ENCODE measurements around the gene SYT15.
"Not testable (repeated sequence)": the region's sequence is repeated elsewhere in the genome, so short reads cannot be mapped to it uniquely, and the experiment has no call there.

SYT15 gene

DNA sequence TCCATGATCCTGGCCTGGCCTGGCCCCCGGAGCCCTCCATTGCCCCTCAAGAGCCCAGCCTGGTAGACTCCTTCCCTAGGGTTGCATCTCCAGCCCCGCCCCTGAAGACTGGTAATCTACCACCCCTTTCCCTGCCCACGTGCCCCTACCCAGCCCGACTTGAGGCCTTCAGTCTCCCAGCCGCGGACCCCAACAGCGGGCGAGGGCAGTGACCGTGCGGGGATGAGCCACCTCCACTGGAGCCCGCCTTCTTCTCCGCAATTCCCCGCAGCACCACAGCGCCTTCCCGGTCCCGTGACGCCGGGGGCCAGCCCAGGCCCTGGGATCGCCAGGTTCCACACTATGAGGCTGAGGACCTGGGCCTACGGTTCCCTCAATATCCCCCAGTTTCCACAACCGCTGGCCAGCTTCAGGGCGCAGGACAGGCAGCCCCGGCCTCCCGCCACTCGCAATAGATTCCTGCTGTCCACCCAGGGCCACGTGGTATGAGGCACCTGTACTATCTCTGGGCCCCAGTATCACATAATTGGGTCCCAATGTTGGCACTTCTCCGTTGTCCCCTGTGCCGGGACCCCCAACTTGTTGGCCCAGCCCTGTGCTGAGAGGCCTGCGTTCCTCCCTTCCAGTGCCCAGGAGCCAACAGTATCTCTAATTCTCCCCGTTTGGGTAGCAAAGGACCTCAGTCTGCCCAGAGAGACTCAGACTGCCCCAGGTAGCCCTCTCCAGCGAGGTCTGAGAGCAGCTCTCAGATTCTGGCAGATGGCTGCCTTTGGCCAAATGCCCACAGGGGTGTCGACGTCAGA, 21.4 kb upstream of the SYT15 start:
- no peak for DNase-seq

DNA sequence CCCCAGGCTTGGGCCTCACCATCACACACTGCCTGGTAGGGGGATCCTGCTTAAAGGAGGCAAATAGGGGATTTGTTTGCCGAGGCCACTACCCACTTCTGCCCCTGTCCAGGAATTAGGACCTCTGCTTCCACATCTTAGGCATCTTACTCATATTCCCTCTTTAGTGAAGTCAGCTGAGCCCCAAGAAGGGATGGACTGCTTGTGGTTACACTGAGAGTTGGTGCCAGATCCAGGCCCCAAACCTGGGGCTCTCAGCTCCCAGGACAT, 20.9 kb upstream of the SYT15 start:
- DNase-seq = no peak

DNA sequence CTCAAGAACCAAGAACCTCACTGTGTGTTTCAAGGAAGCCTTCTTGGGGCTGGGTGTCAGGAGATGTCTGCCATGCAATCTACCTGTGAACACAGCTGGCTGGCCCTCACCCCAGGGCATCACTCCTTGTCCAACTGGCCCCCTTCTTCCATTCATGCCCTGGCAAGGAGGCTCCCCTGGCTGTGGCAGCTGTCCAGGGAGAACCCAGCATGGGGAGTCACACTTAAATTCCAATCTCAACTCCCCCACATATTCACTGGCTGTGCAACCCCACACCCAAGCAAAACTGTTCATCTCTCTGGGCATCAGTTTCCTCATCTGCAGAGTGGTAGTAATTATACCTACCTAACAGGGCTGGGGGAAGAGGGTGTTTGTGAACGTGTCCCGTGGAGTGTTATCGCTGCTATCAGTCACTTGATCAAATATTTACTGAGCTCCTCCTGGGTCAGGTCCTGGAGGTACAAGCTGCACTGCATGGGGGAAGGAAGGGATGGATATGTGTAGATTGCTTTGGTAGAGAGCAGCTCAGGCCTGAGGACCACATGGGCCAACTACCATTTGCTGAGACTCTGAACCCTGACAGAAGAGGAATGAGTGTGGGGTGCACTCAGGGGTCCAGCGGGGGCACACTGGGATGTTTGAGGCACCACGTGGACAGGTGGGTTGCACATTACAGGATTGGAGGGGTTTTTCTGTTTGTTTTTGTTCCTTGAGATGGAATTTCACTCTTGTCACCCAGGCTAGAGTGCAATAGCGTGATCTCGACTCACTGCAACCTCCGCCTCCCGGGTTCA, 20.3 kb upstream of the SYT15 start:
- no peak for DNase-seq

DNA sequence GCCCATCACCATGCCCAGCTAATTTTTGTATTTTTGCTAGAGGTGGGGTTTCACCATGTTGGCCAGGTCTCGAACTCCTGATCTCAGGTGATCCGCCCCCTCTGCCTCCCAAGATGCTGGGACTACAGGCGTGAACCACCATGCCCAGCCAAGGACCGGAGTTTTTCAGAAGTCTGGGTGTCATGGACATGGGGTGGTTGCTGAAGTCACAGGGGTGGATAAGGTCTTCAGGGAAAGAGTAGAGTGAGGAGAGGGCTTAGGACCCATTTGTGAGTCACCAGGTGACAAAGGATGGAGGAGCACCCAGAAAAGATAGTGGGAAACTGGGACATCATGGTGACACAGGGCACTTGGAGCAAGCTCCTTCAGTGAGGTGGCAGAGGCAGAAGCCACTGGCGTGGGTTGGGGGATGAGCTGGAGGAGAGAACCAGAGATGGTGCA, 19.7 kb upstream of the SYT15 start:
- DNase-seq = no peak

DNA sequence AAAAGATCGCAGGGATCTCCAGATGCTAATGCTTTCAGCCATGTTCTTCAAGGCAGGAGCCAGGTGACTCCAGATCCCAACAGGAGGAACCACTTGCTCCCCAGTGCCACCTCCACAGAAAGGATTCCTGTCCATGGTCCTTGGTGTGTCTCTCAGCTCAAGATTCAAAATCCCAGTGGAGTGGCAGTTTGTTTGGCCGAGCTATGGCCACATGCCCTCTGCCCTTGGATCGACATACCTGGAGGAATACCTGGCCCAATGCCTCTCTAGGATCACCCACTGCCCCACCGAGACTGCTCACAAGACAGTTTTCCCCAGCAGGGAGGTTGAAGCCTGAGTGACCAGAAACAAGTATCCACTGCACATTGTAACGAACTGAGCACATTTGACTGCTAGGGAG, 18.5 kb upstream of the SYT15 start:
- no peak for DNase-seq

DNA sequence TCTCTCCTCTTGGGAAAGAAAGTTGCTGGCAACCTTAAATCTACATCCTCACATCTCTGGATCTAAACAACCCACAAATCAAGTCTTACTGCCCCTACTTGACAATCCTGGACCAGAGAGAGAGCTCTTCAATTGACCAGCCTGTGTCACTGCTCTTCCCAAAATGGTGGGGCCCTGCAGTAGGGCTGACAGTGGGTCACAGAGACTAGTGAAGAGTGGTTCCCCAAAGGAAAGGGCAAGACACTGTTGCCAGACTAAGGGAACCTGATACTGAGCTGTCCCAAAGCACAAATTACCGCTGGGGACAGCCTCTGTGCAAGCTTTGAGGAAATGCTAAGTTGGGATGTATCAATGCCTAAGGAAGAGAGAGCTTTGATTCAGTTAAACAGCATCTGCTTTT, 18.0 kb upstream of the SYT15 start:
- no peak for DNase-seq

GRCh38 chr10:46565591-46566332, 13.2 kb upstream of the SYT15 start:
- DNase-seq = peak; percentile 26

- not testable (repeated sequence) for DNase-seq
Measured at GRCh38 chr10:46567151-46567550, 11.8 kb upstream of the SYT15 start.

DNA sequence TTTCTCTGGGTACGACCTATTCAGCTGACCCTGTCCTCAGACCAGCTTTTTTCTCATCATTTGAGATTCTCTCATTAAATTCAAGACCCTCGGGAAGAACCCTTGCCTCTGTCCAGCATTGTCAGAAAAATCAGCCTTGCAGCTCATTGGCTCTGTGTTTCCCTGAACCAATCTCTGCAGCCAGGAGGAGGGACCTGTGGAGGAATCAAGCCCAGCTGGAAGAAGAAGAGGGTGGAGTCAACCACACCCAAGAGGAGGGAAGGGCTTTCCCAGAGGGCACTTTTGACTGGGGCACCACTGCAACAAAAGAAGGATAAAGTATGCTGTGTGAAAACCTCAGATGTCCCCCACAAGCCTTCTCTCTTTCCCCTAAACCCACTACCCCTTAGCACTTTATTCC, 8.3 kb upstream of the SYT15 start:
- not testable (repeated sequence) for DNase-seq

- not testable (repeated sequence) for DNase-seq
Measured at GRCh38 chr10:46572765-46573164, 6.2 kb upstream of the SYT15 start.

GRCh38 chr10:46573314-46573713, 5.6 kb upstream of the SYT15 start:
- not testable (repeated sequence) for DNase-seq

DNA sequence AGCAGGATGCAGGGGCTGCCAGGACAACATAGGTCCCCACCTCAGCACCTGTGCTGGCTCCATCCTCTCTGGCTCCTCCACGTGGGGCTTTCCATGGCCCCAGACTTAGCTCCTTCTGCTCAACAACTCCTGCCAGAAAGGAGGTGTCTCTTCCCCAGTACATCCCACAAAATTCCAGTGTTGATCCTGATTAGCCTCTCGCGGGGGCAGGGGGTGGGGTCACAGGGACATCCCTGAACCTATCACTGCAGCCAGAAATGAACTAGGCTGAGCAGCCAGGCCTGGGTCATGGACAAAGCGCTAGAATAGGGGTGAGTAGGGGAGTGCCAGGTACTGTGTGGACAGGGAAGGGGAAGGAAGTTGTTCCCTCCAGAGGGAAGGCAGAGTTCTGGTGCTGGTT, 5.0 kb upstream of the SYT15 start:
- DNase-seq = not testable (repeated sequence)

DNA sequence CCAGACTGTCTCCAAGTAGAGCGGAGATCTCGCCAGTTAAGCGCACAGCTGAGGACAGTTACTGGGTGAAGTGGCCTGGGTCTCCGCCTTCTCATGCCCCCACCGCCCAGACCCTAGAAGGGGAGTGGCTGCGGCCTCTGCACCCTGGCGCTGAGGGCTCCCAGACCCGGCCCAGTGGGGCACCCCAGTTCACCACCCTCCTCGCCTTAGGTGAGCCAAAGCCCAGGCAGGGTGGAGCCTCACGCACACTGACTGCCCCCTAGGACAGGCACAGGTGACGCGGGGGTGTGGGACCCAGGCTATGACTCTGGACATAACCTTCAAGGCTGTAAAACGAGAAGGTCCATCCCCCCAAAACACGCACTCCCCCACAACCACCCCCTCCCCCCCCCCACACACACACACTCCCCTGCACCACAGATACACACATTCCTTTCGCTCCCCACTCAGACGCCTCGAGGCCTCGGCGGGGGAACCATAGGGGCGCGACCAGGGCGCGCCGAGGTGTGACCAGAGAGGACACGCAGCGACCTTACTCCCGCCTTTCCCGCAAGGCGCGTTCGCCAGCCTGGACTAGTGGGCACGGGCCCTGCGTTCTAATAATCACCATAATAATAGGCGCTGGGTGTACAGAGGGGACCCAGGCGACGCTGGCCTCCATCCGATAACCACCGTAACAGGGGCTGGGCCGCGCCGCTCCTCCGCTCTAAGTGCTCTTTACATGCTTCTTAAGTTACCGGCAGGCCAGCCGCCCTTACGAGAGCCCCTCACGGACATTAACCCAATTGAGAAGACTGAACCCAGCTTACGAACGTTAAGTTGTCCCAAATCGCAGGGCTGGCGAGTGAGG, 1.1 kb upstream of the SYT15 start:
- DNase-seq = not testable (repeated sequence)

GRCh38 chr10:46579378-46579777, 450 bp downstream of the SYT15 start:
- not testable (repeated sequence) for DNase-seq

GRCh38 chr10:46581997-46582396, 3.1 kb downstream of the SYT15 start:
- DNase-seq = not testable (repeated sequence)

DNA sequence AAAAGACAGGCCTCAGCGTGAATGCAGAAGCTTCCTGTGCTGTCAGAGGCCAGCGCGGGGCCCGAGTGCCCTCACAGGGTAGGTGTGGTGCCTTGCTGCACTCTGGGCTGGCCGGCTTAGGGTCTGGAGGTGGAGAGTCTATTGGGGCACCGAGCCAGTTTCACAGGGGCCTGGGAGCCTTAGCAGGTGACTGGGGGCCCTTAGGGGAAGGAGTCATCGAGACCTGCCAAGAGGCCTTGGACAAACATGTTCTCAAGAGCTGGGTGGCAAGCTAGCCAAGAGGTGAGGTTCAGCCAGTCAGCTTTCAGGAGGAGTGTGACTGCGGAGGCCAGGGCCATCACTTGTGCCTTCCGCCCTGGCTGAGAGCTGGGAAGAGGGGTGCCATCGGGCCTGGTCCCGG, 3.6 kb downstream of the SYT15 start:
- DNase-seq = not testable (repeated sequence)

GRCh38 chr10:46584196-46584595, 5.3 kb downstream of the SYT15 start:
- DNase-seq = not testable (repeated sequence)

DNA sequence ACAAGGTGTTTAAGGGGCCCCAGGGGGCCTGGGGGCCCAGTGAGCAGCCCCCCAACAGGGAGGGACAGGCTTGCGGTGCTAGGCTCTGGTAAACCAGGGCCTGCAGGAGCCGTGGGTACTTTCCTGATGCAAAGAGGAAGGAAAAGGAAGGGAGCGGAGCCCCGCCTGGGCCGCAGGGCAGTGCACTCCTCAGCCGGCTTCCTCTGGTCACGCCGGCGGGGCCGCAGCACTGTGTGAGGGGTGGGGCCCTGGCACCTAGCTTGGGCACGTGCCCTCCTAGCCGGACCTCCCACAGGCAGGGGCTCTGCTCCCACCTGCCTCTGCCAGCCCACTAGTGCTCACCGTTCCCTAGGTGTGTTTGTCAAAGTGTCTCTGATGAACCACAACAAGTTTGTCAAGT, 6.3 kb downstream of the SYT15 start:
- DNase-seq = not testable (repeated sequence)

DNA sequence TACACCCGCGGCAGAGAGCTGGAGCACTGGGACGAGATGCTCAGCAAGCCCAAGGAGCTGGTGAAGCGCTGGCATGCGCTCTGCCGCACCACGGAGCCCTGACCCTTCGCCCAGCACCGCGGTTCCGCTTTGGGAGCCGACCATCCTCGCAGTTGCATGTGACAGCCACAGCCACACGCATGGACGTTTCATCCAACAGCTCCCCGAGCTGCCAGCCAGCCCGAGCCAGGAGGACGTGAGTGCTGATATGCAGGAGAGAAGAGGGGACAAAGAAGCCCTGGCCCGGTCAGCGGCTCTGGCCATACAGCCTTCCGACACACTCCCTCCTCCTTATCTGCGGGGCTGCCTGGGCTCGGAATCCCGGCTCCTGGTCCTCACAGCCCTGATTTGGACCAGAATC, 8.6 kb downstream of the SYT15 start:
- not testable (repeated sequence) for DNase-seq

- not testable (repeated sequence) for DNase-seq
Measured at GRCh38 chr10:46588221-46588620, 9.3 kb downstream of the SYT15 start.

DNA sequence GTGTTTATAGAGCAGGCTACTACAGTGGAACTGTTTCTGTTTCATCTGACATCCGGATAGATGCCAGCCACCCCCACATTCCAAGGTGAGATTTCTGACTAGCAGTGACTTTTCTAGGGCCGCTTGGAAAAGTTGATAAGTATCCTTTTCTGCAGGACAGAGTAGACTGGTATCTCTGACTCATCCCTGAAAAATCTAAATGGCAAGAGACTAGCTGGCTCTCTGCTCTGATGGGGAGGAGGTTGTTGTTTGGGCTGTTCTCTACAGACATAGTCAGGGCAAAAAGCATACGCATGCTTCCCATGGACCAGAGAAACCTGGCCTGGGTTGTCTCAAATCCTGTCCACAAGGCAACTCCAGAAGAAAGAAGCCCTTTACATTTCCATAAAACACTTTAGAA, 10.7 kb downstream of the SYT15 start:
- DNase-seq = not testable (repeated sequence)

DNA sequence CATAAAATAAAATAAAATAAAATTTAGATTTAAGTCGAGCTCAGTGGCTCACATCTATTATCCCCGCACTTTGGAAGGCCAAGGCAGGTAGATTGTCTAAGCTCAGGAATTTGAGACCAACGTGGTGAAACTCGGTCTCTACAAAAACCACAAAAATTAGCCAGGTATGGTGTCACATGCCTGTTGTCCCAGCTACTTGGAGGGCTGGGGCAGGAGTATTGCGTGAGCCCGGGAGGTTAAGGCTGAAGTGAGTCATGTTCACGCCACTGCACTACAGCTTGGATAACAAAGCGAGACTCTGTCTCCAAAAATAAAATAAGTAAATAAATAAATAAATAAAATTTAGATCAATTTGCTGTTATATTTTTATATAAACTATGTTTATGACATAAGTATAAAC, 12.1 kb downstream of the SYT15 start:
- DNase-seq = not testable (repeated sequence)

- DNase-seq = not testable (repeated sequence)
Measured at GRCh38 chr10:46593307-46593706, 14.4 kb downstream of the SYT15 start.

Measured in NCI-H1436 (cell line).